DOHH2 (cell line): Measurements from ENCODE around the gene GALNS.
"Not testable (repeated sequence)": the region's sequence is repeated elsewhere in the genome, so short reads cannot be mapped to it uniquely, and the experiment has no call there.

Experiments
- H3F3A ChIP-seq: fragments of 200-600 bp; sonication (generic), shearing (Covaris generic); 2 replicates; pipeline ENCODE4 v1.6.0; 2016; ENCODE audit warnings: antibody characterized with exemption, mild to moderate bottlenecking; ENCODE audit not compliant: control insufficient read depth, insufficient read depth
- H3K27ac ChIP-seq: fragments of 200-600 bp; sonication (generic); 2 replicates; pipeline ENCODE4 v1.5.1; 2014; ENCODE audit warnings: low read depth, mild to moderate bottlenecking, low read length, moderate library complexity
- H3K27me3 ChIP-seq: fragments of 200-600 bp; sonication (generic); 2 replicates; pipeline ENCODE4 v1.6.1; 2014; ENCODE audit warnings: mild to moderate bottlenecking, low read length, mixed read lengths; ENCODE audit not compliant: control insufficient read depth
- H3K36me3 ChIP-seq: fragments of 200-600 bp; sonication (generic); 2 replicates; pipeline ENCODE4 v1.6.1; 2014; ENCODE audit warnings: mild to moderate bottlenecking, low read length, moderate library complexity, mixed read lengths; ENCODE audit not compliant: control insufficient read depth
- H3K4me1 ChIP-seq: fragments of 200-600 bp; sonication (generic); 2 replicates; pipeline ENCODE4 v1.6.1; 2014; ENCODE audit warnings: mild to moderate bottlenecking, low read length, mixed read lengths; ENCODE audit not compliant: control insufficient read depth
- H3K4me2 ChIP-seq: fragments of 200-600 bp; sonication (generic); 2 replicates; pipeline ENCODE4 v1.6.0; 2014; ENCODE audit warnings: mild to moderate bottlenecking, low read length, moderate library complexity
- H3K4me3 ChIP-seq: fragments of 200-600 bp; sonication (generic); 2 replicates; pipeline ENCODE4 v1.5.1; 2014; ENCODE audit warnings: mild to moderate bottlenecking, low read length, mixed read lengths
- H3K79me2 ChIP-seq: fragments of 200-600 bp; sonication (generic); 2 replicates; pipeline ENCODE4 v1.6.1; 2014; ENCODE audit warnings: mild to moderate bottlenecking, low read length, mixed read lengths; ENCODE audit not compliant: control insufficient read depth
- H3K9me2 ChIP-seq: fragments of 200-600 bp; sonication (generic); replicated peaks from 2 replicates; pipeline ENCODE4 v1.6.1; 2014; ENCODE audit warnings: mild to moderate bottlenecking, low read length, mixed read lengths; ENCODE audit not compliant: control insufficient read depth
- H3K9me3 ChIP-seq: fragments of 200-600 bp; sonication (generic); 2 replicates; pipeline ENCODE4 v1.6.1; 2014; ENCODE audit warnings: antibody characterized with exemption, low read length, mixed read lengths; ENCODE audit not compliant: control insufficient read depth, insufficient read depth
- H4K20me1 ChIP-seq: fragments of 200-600 bp; sonication (generic); 2 replicates; pipeline ENCODE4 v1.6.0; 2014; ENCODE audit warnings: low read depth, mild to moderate bottlenecking, antibody characterized with exemption, low read length, moderate library complexity; ENCODE audit not compliant: control insufficient read depth, insufficient read depth
- EZH2phosphoT487 ChIP-seq: fragments of 200-600 bp; sonication (generic); IDR thresholded peaks from 2 replicates; pipeline ENCODE4 v1.6.1; 2017; ENCODE audit warnings: borderline replicate concordance, mild to moderate bottlenecking, antibody characterized with exemption, low read length, moderate library complexity, mixed read lengths
- TF ChIP-seq, protein P1 (sequence below): fragments of 200-600 bp; sonication (generic); IDR thresholded peaks from one replicate; pipeline ENCODE4 v1.5.1; 2014; ENCODE audit warnings: antibody characterized with exemption, mild to moderate bottlenecking, low read depth, low read length; ENCODE audit not compliant: poor library complexity, severe bottlenecking

GALNS gene

DNA sequence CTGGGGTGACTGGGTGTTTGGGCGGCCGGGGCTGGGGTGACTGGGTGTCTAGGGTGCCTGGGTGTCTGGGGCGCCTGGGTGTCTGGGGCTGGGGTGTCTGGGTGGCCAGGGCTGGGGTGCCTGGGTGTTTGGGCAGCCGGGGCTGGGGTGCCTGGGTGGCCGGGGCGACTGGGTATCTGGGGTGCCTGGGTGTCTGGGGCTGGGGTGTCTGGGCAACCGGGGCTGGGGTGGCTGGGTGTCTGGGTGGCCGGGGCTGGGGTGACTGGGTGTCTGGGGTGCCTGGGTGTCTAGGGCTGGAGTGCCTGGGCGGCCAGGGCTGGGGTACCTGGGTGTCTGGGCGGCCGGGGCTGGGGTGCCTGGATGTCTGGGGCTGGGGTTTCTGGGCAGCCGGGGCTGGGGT, 31.6 kb downstream of the GALNS start:
- H4K20me1 ChIP-seq, result no peaks in the 10 kb centered on the region
- H3K27me3 ChIP-seq, result no peaks in the 10 kb centered on the region
- no peaks in the 10 kb centered on the region for H3K79me2 ChIP-seq
- H3K4me3 ChIP-seq, result no peak overlapping the region
- TF ChIP-seq, protein P1, sequence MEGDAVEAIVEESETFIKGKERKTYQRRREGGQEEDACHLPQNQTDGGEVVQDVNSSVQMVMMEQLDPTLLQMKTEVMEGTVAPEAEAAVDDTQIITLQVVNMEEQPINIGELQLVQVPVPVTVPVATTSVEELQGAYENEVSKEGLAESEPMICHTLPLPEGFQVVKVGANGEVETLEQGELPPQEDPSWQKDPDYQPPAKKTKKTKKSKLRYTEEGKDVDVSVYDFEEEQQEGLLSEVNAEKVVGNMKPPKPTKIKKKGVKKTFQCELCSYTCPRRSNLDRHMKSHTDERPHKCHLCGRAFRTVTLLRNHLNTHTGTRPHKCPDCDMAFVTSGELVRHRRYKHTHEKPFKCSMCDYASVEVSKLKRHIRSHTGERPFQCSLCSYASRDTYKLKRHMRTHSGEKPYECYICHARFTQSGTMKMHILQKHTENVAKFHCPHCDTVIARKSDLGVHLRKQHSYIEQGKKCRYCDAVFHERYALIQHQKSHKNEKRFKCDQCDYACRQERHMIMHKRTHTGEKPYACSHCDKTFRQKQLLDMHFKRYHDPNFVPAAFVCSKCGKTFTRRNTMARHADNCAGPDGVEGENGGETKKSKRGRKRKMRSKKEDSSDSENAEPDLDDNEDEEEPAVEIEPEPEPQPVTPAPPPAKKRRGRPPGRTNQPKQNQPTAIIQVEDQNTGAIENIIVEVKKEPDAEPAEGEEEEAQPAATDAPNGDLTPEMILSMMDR, result no peak
- no peak for TF ChIP-seq EZH2phosphoT487
- no peaks in the 10 kb centered on the region for H3K4me1 ChIP-seq
- no peak overlapping the region for H3K27ac ChIP-seq
- H3K4me2 ChIP-seq, result no peak overlapping the region
- H3F3A ChIP-seq, result no peaks in the 10 kb centered on the region
- H3K9me3 ChIP-seq, result no peaks in the 10 kb centered on the region
- H3K36me3 ChIP-seq, result no peaks in the 10 kb centered on the region
- H3K9me2 ChIP-seq, result no peaks in the 10 kb centered on the region

DNA sequence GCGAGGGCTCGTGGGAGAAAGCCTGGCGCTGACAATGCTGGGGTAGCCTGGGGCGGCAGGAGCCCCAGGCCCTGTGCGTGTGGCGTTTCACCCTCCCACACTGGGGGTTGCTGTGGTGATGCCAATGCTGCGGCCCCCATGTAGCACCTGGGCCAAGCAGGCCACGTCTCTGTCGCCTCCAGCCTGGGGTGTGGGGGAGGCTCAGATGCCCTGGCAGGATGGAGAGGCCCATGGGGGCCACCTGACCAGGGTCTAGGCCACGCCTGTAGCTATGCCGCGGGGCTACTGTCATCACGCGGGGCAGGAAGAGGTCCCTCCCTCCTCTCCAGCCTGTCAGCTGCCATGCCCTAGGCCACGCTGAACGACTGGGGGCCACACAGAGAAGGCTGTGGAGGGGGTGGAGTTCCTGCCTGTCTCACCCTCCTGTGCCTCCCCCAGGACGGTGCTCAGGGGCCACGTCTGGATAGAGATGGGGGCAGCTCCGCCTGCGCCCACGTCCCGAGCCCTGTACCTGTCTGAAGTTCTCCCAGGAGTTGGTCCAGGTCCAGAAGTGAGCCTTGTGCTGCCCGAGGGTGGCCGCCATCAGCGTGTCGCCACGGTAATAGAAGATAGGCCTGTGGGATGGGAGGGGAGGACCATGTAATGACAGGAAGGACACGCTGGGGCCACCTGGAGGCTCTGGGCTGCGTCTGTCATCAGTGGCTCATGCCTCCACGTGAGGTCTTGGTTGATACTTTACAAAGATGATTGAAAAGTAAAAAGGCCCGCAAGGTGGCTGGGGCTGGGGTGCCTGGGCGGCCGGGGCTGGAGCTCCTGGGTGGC, 32.3 kb downstream of the GALNS start:
- H3K4me1 ChIP-seq, result no peaks in the 10 kb centered on the region
- no peaks in the 10 kb centered on the region for H3F3A ChIP-seq
- no peak overlapping the region for H3K4me3 ChIP-seq
- H3K4me2 ChIP-seq, result no peak overlapping the region
- no peaks in the 10 kb centered on the region for H3K9me2 ChIP-seq
- no peaks in the 10 kb centered on the region for H4K20me1 ChIP-seq
- no peak overlapping the region for H3K27ac ChIP-seq
- TF ChIP-seq, protein P1, result no peak
- TF ChIP-seq EZH2phosphoT487, result no peak
- H3K36me3 ChIP-seq, result no peaks in the 10 kb centered on the region
- H3K79me2 ChIP-seq, result no peaks in the 10 kb centered on the region
- H3K27me3 ChIP-seq, result no peaks in the 10 kb centered on the region
- H3K9me3 ChIP-seq, result no peaks in the 10 kb centered on the region

DNA sequence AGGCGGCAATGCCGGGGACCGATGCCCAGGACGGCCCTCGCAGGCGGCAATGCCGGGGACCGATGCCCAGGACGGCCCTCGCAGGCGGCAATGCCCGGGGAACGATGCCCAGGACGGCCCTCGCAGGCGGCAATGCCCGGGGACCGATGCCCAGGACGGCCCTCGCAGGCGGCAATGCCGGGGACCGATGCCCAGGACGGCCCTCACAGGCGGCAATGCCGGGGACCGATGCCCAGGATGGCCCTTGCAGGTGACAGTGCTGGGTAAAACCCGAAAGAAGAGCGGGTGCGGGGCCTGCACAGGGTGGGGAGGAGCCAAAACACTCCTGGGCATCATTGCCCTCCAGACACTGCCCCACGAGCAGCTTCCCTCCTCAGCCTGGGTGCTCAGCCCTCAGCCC, 33.1 kb downstream of the GALNS start:
- not testable (repeated sequence) for H3K4me3 ChIP-seq, H3K4me1 ChIP-seq, H3K27me3 ChIP-seq, H3K36me3 ChIP-seq, H3K79me2 ChIP-seq, H3K9me3 ChIP-seq, H3K27ac ChIP-seq, H3K9me2 ChIP-seq, H3K4me2 ChIP-seq, H4K20me1 ChIP-seq, H3F3A ChIP-seq

DNA sequence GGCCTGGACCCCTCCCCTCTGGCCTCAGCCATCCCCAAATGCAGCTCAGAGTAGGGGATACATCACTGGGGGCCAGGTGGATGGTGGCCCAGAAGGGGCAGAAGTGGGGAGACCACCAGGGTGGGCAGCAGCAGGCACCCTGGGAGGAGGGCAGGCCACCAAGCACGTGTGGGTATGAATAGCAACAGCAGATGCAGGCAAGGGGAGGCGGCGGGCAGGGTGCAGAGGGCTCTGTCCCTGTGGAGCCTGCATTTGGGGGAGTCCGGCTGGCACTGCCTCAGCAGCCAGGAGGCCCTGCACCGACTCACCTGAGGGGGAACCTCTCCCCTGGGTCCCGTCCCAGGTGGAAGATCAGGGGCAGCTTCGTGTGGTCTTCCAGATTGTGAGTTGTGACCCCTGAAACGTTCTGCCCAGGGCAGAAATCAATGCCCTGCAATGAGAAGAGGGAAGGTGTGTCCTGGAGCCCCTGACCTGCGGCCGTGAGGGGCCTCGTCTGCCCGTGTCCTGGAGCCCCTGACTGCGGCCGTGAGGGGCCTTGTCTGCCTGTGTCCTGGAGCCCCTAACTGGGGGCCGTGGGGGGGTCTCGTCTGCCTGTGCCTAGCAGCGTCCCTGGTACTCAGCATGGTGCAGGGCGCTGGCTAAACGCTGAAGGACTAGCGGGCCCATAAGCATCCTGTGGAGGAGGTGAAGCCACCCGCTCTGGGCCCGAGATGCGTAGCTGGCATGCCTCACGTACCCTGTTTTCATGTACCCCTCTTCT, 34.3 kb downstream of the GALNS start:
- TF ChIP-seq, protein P1, result no peak
- no peak for TF ChIP-seq EZH2phosphoT487
- Histone ChIP-seq H3F3A (no peaks in the 10 kb centered on the region), H3K9me2 (no peaks in the 10 kb centered on the region), H3K36me3 (no peaks in the 10 kb centered on the region), H3K4me3 (no peak overlapping the region), H3K4me2 (no peak overlapping the region), H3K4me1 (no peaks in the 10 kb centered on the region), H3K9me3 (no peaks in the 10 kb centered on the region), H4K20me1 (no peaks in the 10 kb centered on the region), H3K27ac (no peak overlapping the region), H3K79me2 (no peaks in the 10 kb centered on the region), H3K27me3 (no peaks in the 10 kb centered on the region)
